ENCODE measurements around the gene FBLN7. TPM values are rescaled to one million over a fixed set of nuclear protein-coding genes. Genes with fewer than 3 reads are reported as not detected.

FBLN7 gene
- total RNA-seq, 1 donor from 2014 or later: 0.20 TPM

GRCh38 chr2:112118148-112118547, 20.0 kb upstream of the FBLN7 start:
- Mint-ChIP-seq H3K27ac (ENCODE audit: unreplicated experiment) (no peak overlapping the region), H3K4me3 (ENCODE audit: unreplicated experiment) (no peak overlapping the region), H3K27me3 (ENCODE audit: unreplicated experiment) (no peaks in the 10 kb centered on the region), H3K36me3 (ENCODE audit: unreplicated experiment) (peaks cover 2% of the 10 kb centered on the region), H3K4me1 (ENCODE audit: low read depth, unreplicated experiment) (no peaks in the 10 kb centered on the region), H3K9me3 (ENCODE audit: unreplicated experiment) (no peaks in the 10 kb centered on the region)
- peak; percentile 34 for TF ChIP-seq CTCF (IDR thresholded peaks at IDR 0.05; ENCODE audit: partially characterized antibody, unreplicated experiment)
- DNase-seq: no peak

GRCh38 chr2:112121682-112122254, 16.4 kb upstream of the FBLN7 start:
- no peak overlapping the region for H3K27ac Mint-ChIP-seq (ENCODE audit: unreplicated experiment)
- H3K36me3 Mint-ChIP-seq (ENCODE audit: unreplicated experiment): peaks cover 7% of the 10 kb centered on the region
- H3K9me3 Mint-ChIP-seq (ENCODE audit: unreplicated experiment): no peaks in the 10 kb centered on the region
- no peaks in the 10 kb centered on the region for H3K4me1 Mint-ChIP-seq (ENCODE audit: low read depth, unreplicated experiment)
- no peak overlapping the region for H3K4me3 Mint-ChIP-seq (ENCODE audit: unreplicated experiment)
- no peaks in the 10 kb centered on the region for H3K27me3 Mint-ChIP-seq (ENCODE audit: unreplicated experiment)
- DNase-seq: no peak
- peak; percentile 67 for TF ChIP-seq CTCF (IDR thresholded peaks at IDR 0.05; ENCODE audit: partially characterized antibody, unreplicated experiment)

- no peaks in the 10 kb centered on the region for H3K9me3 Mint-ChIP-seq (ENCODE audit: unreplicated experiment)
- H3K4me3 Mint-ChIP-seq (ENCODE audit: unreplicated experiment): no peak overlapping the region
- no peak for DNase-seq
- H3K27me3 Mint-ChIP-seq (ENCODE audit: unreplicated experiment): peaks cover 3% of the 10 kb centered on the region
- no peaks in the 10 kb centered on the region for H3K4me1 Mint-ChIP-seq (ENCODE audit: low read depth, unreplicated experiment)
- H3K36me3 Mint-ChIP-seq (ENCODE audit: unreplicated experiment): peaks cover 20% of the 10 kb centered on the region
- no peak overlapping the region for H3K27ac Mint-ChIP-seq (ENCODE audit: unreplicated experiment)
- no peak for TF ChIP-seq CTCF (IDR thresholded peaks at IDR 0.05; ENCODE audit: partially characterized antibody, unreplicated experiment)
Observed at GRCh38 chr2:112129060-112129459, 9.1 kb upstream of the FBLN7 start.

GRCh38 chr2:112133344-112133743, 4.8 kb upstream of the FBLN7 start:
- H3K27ac Mint-ChIP-seq (ENCODE audit: unreplicated experiment): no peak overlapping the region
- H3K4me3 Mint-ChIP-seq (ENCODE audit: unreplicated experiment): no peak overlapping the region
- H3K36me3 Mint-ChIP-seq (ENCODE audit: unreplicated experiment): peaks cover 16% of the 10 kb centered on the region
- H3K4me1 Mint-ChIP-seq (ENCODE audit: low read depth, unreplicated experiment): no peaks in the 10 kb centered on the region
- DNase-seq: no peak
- H3K27me3 Mint-ChIP-seq (ENCODE audit: unreplicated experiment): peaks cover 11% of the 10 kb centered on the region
- no peaks in the 10 kb centered on the region for H3K9me3 Mint-ChIP-seq (ENCODE audit: unreplicated experiment)
- no peak for TF ChIP-seq CTCF (IDR thresholded peaks at IDR 0.05; ENCODE audit: partially characterized antibody, unreplicated experiment)

GRCh38 chr2:112134120-112134519, 4.1 kb upstream of the FBLN7 start:
- Mint-ChIP-seq H3K27ac (ENCODE audit: unreplicated experiment) (no peak overlapping the region), H3K4me3 (ENCODE audit: unreplicated experiment) (no peak overlapping the region), H3K9me3 (ENCODE audit: unreplicated experiment) (no peaks in the 10 kb centered on the region), H3K27me3 (ENCODE audit: unreplicated experiment) (peaks cover 14% of the 10 kb centered on the region), H3K36me3 (ENCODE audit: unreplicated experiment) (peaks cover 14% of the 10 kb centered on the region), H3K4me1 (ENCODE audit: low read depth, unreplicated experiment) (no peaks in the 10 kb centered on the region)
- no peak for TF ChIP-seq CTCF (IDR thresholded peaks at IDR 0.05; ENCODE audit: partially characterized antibody, unreplicated experiment)
- DNase-seq: no peak
